K562 (cell line): ENCODE measurements around the gene SLC25A29.

ENCODE experiments used
- CCAR2 ChIP-seq: fragments of 200-400 bp; formaldehyde crosslinking; IDR thresholded peaks from 2 replicates; pipeline ENCODE4 v1.6.1; 2017; ENCODE audit warnings: mild to moderate bottlenecking, low read depth, low read length
- CTCF ChIP-seq, 3 experiments: IDR thresholded peaks in 2 of 3; conservative IDR thresholded peaks in 1 of 3; 2 replicates each; pipeline ENCODE4 v1.5.1; 2011 to 2012; ENCODE audit warnings: low read length in 3 of 3, mild to moderate bottlenecking in 3 of 3, control low read depth in 2 of 3, improper control_type of control experiment in 1 of 3, inconsistent platforms in 1 of 3, low read depth in 1 of 3, mixed read lengths in 1 of 3, moderate library complexity in 1 of 3; ENCODE audit not compliant: insufficient read depth in 2 of 3
- FOXJ3 ChIP-seq: sonication (generic); formaldehyde crosslinking; IDR thresholded peaks from 2 replicates; pipeline ENCODE4 v1.4.0; 2020; ENCODE audit warnings: mild to moderate bottlenecking, missing genetic modification reagents
- KLF13 ChIP-seq: fragments of 450-650 bp; IDR thresholded peaks from 2 replicates; pipeline ENCODE4 v1.6.1; 2016; ENCODE audit warnings: missing genetic modification characterization, low read depth, mild to moderate bottlenecking, missing compliant biosample characterization, moderate library complexity, borderline replicate concordance
- MAFF ChIP-seq: IDR thresholded peaks from 2 replicates; pipeline ENCODE4 v1.6.1; 2012; ENCODE audit warnings: low read length, improper control_type of control experiment
- RBM15 ChIP-seq: fragments of 200-400 bp; formaldehyde crosslinking; IDR thresholded peaks from 2 replicates; pipeline ENCODE4 v1.6.1; 2018; ENCODE audit warnings: mild to moderate bottlenecking, low read length, moderate library complexity; ENCODE audit not compliant: insufficient read depth
- REST ChIP-seq, 2 experiments: fragments of 450-650 bp; formaldehyde crosslinking in 1 of 2; IDR thresholded peaks; 2 replicates each; pipeline versions ENCODE4 v1.4.0 to v1.6.1; 2014 to 2020; ENCODE audit warnings: mild to moderate bottlenecking in 2 of 2, borderline replicate concordance in 1 of 2, low read depth in 1 of 2
- YY1 ChIP-seq, 3 experiments: IDR thresholded peaks; 2 replicates each; pipeline ENCODE4 v1.6.1; 2011; ENCODE audit warnings: low read length in 2 of 3, mild to moderate bottlenecking in 2 of 3, moderate library complexity in 2 of 3, borderline replicate concordance in 1 of 3, control low read depth in 1 of 3, low read depth in 1 of 3; ENCODE audit not compliant: insufficient read depth in 3 of 3, insufficient replicate concordance in 2 of 3, control insufficient read depth in 1 of 3, insufficient read length in 1 of 3; ENCODE audit errors: extremely low read depth in 1 of 3

- TF ChIP-seq KLF13 (tag) (no peak), CTCF (IDR thresholded peaks at IDR 0.05 in 2 of 3, conservative IDR thresholded peaks at IDR 0.05 in 1 of 3; ENCODE audit: insufficient read depth in 2 of 3, low read depth in 1 of 3, low read length in 3 of 3) (no peak), REST (IDR thresholded peaks at IDR 0.05; ENCODE audit: borderline replicate concordance) (no peak), REST (CRISPR knock-in tag; IDR thresholded peaks at IDR 0.05; ENCODE audit: low read depth) (no peak), YY1 (IDR thresholded peaks at IDR 0.05; ENCODE audit: borderline replicate concordance in 1 of 3, control insufficient read depth in 1 of 3, extremely low read depth in 1 of 3, insufficient read depth in 3 of 3, insufficient read length in 1 of 3, insufficient replicate concordance in 2 of 3, low read depth in 1 of 3, low read length in 2 of 3) (no peak), FOXJ3 (CRISPR knock-in tag) (no peak), RBM15 (no peak), MAFF (no peak), CCAR2 (no peak)
Measured at GRCh38 chr14:100293497-100294212, 12.6 kb downstream of the SLC25A29 start.
